ENCODE data around the gene ABHD8. TPM values are rescaled to one million over a fixed set of nuclear protein-coding genes. Genes with fewer than 3 reads are reported as not detected.
"Not testable (repeated sequence)": the region's sequence is repeated elsewhere in the genome, so short reads cannot be mapped to it uniquely, and the experiment has no call there.

ABHD8 gene
- total RNA-seq, 1 experiment from 2014 or later = 13.2 TPM

- DNase-seq (ENCODE audit: low spot score); H3K4me1 Mint-ChIP-seq; ATAC-seq; H3K27ac Mint-ChIP-seq; H3K9me3 Mint-ChIP-seq; H3K4me3 Mint-ChIP-seq; H3K27me3 Mint-ChIP-seq (ENCODE audit: low read depth): not testable (repeated sequence)
- peaks cover 32% of the 10 kb centered on the region for H3K36me3 Mint-ChIP-seq
- CTCF ChIA-PET = interaction anchor here (3.3 kb wide), 1 partner anchor 11 kb away, joined by 60 read pairs; the partner anchor contains the start of gene MRPL34
- POLR2A ChIA-PET = interaction anchor here (1.8 kb wide), 1 partner anchor 14 kb away, joined by 10 read pairs; the partner anchor contains the start of gene DDA1
These were observed 7.7 kb downstream of the ABHD8 start for GRCh38 chr19:17295551-17295950.

- peak; percentile 4; the same call in 1 of the 2 replicates for ATAC-seq
- Mint-ChIP-seq H3K9me3 (peaks cover 5% of the 10 kb centered on the region), H3K27ac (peak overlapping the region; percentile 68; the same call in 1 of the 2 replicates), H3K4me1 (peaks cover 10% of the 10 kb centered on the region), H3K27me3 (ENCODE audit: low read depth) (no peaks in the 10 kb centered on the region; the same call in 1 of the 2 replicates), H3K36me3 (peaks cover 27% of the 10 kb centered on the region), H3K4me3 (peak overlapping the region; percentile 59)
- DNase-seq (ENCODE audit: low spot score) = peak; percentile 91
- no peak for TF ChIP-seq SMAD4 (CRISPR knock-in tag; IDR thresholded peaks at IDR 0.05)
- TF ChIP-seq FOXP4 (CRISPR knock-in tag; IDR thresholded peaks at IDR 0.05) = 0 out of 2 replicates have a peak, but pooled peaks have one; percentile 44
- TF ChIP-seq SP1 (CRISPR knock-in tag; conservative IDR thresholded peaks at IDR 0.05) = peak; percentile 86
- POLR2A ChIA-PET = interaction anchor here (0.5 to 1.8 kb wide), 3 partner anchors 11 to 18 kb away, joined by 3 to 10 read pairs (median 7); partner anchors contain the start of gene DDA1
- CTCF ChIA-PET = interaction anchor here (0.5 to 3.3 kb wide), 10 partner anchors 8 to 510 kb away, joined by 3 to 60 read pairs (median 4); partner anchors contain the start of genes CCDC194, DDA1 and MRPL34
These were observed 9.0 kb downstream of the ABHD8 start for GRCh38 chr19:17294051-17294891.

GRCh38 chr19:17293605-17294004 is 9.6 kb downstream of the ABHD8 start:
- no peak for DNase-seq (ENCODE audit: low spot score)
- Mint-ChIP-seq H3K27ac (peak overlapping the region; percentile 68; the same call in 1 of the 2 replicates), H3K36me3 (peaks cover 23% of the 10 kb centered on the region), H3K4me3 (peak overlapping the region; percentile 59), H3K27me3 (ENCODE audit: low read depth) (no peaks in the 10 kb centered on the region; the same call in 1 of the 2 replicates), H3K4me1 (peaks cover 10% of the 10 kb centered on the region), H3K9me3 (peaks cover 5% of the 10 kb centered on the region)
- no peak for ATAC-seq
- TF ChIP-seq ZNF532 (CRISPR knock-in tag; IDR thresholded peaks at IDR 0.05; ENCODE audit: borderline replicate concordance) (no peak), ZNF121 (CRISPR knock-in tag; IDR thresholded peaks at IDR 0.05) (peak; percentile 70)
- ChIA-PET POLR2A (interaction anchor here (0.7 to 2.8 kb wide), 10 partner anchors 9 to 170 kb away, joined by 3 to 17 read pairs (median 5); partner anchors contain the start of genes DDA1, MRPL34 and USE1), CTCF (interaction anchor here (0.7 to 3.3 kb wide), 15 partner anchors 9 to 110 kb away, joined by 3 to 60 read pairs (median 6); partner anchors contain the start of genes ANKLE1, ANO8, CCDC194 and DDA1)

- POLR2A ChIA-PET = interaction anchor here (0.6 to 2.8 kb wide), 13 partner anchors 10 to 169 kb away, joined by 3 to 17 read pairs (median 5); partner anchors contain the start of genes ANO8, DDA1, MRPL34 and USE1
- peak overlapping the region; percentile 94 for H3K27ac Mint-ChIP-seq
- CTCF ChIA-PET = interaction anchor here (0.6 to 3.3 kb wide), 21 partner anchors 10 to 120 kb away, joined by 3 to 60 read pairs (median 5); partner anchors contain the start of genes ANKLE1, ANO8, BABAM1 and DDA1
- H3K9me3 Mint-ChIP-seq = no peaks in the 10 kb centered on the region
- peaks cover 15% of the 10 kb centered on the region for H3K36me3 Mint-ChIP-seq
- ATAC-seq (peak; percentile 90), DNase-seq (ENCODE audit: low spot score) (peak; percentile 92)
- no peaks in the 10 kb centered on the region; the same call in 1 of the 2 replicates for H3K27me3 Mint-ChIP-seq (ENCODE audit: low read depth)
- H3K4me3 Mint-ChIP-seq = peak overlapping the region; percentile 79
- H3K4me1 Mint-ChIP-seq = peaks cover 10% of the 10 kb centered on the region
- TF ChIP-seq NFATC4 (CRISPR knock-in tag; IDR thresholded peaks at IDR 0.05) = no peak
- no peak for TF ChIP-seq ATF3 (CRISPR knock-in tag; conservative IDR thresholded peaks at IDR 0.05)
- no peak for TF ChIP-seq SOX15 (CRISPR knock-in tag; IDR thresholded peaks at IDR 0.05)
- no peak for TF ChIP-seq NR2C2 (CRISPR knock-in tag; IDR thresholded peaks at IDR 0.05)
- TF ChIP-seq FOXK1 (CRISPR knock-in tag; IDR thresholded peaks at IDR 0.05) = no peak
- TF ChIP-seq FOXJ3 (CRISPR knock-in tag; IDR thresholded peaks at IDR 0.05; ENCODE audit: borderline replicate concordance) = no peak
- TF ChIP-seq ZNF317 (CRISPR knock-in tag; IDR thresholded peaks at IDR 0.05; ENCODE audit: borderline replicate concordance, low read depth) = no peak
- 0 out of 2 replicates have a peak, but pooled peaks have one; percentile 11 for TF ChIP-seq USF2 (CRISPR knock-in tag; IDR thresholded peaks at IDR 0.05)
- TF ChIP-seq MAX (CRISPR knock-in tag; IDR thresholded peaks at IDR 0.05) = peak; percentile 94
These were observed 10.7 kb downstream of the ABHD8 start for GRCh38 chr19:17292301-17293074.

Data from WTC11 (cell line).